ENCODE data around the gene FADS2. TPM values are rescaled to one million over a fixed set of nuclear protein-coding genes. Genes with fewer than 3 reads are reported as not detected.
A peak's percentile ranks its signal among the peaks of the same experiment; 100 is the strongest.

Gene FADS2

GRCh38 chr11:61914471-61915171 lies 86.5 kb downstream of the FADS2 start:
- no peak overlapping the region for H3K4me2 ChIP-seq (ENCODE audit: low read length)
- H3K36me3 ChIP-seq (ENCODE audit: insufficient read depth, low read length) = no peaks in the 10 kb centered on the region
- H3K4me3 ChIP-seq (ENCODE audit: low read length) = no peak overlapping the region
- peaks cover 13% of the 10 kb centered on the region for H3K27me3 ChIP-seq (ENCODE audit: control insufficient read depth, insufficient read depth, low read length)
- no peak overlapping the region for H3K9ac ChIP-seq (ENCODE audit: low read depth, low read length)
- H3K9me3 ChIP-seq (replicated peaks; ENCODE audit: low read length) = no peaks in the 10 kb centered on the region
- peaks cover 13% of the 10 kb centered on the region for H3K4me1 ChIP-seq (ENCODE audit: control insufficient read depth, insufficient read depth, low read length)

GRCh38 chr11:61916737-61917333 lies 88.7 kb downstream of the FADS2 start:
- H3K27me3 ChIP-seq (ENCODE audit: control insufficient read depth, insufficient read depth, low read length) = peaks cover 18% of the 10 kb centered on the region

More at GRCh38 chr11:61916737-61917333, 88.7 kb downstream of the FADS2 start:
- Histone ChIP-seq H3K9ac (ENCODE audit: low read depth, low read length) (peak overlapping the region; percentile 63), H3K36me3 (ENCODE audit: insufficient read depth, low read length) (no peaks in the 10 kb centered on the region), H3K4me1 (ENCODE audit: control insufficient read depth, insufficient read depth, low read length) (peaks cover 13% of the 10 kb centered on the region), H3K4me3 (ENCODE audit: low read length) (peak overlapping the region; percentile 66), H3K9me3 (replicated peaks; ENCODE audit: low read length) (no peaks in the 10 kb centered on the region), H3K4me2 (ENCODE audit: low read length) (peak overlapping the region; percentile 79)

Small RNA genes lying within 50 kb of the gene (small RNA-seq; reads per million reads assigned to genes)
- gene MIR6746 = not detected
